NOMO-1 (cell line): ENCODE measurements around the gene CSNK2B.

Experiments
- DNase-seq, 2 experiments: peaks; one replicate each; lab custom pipeline; 2025; ENCODE audit not compliant: unreplicated experiment in 2 of 2; lab: John Stamatoyannopoulos, UW

The CSNK2B gene

DNA sequence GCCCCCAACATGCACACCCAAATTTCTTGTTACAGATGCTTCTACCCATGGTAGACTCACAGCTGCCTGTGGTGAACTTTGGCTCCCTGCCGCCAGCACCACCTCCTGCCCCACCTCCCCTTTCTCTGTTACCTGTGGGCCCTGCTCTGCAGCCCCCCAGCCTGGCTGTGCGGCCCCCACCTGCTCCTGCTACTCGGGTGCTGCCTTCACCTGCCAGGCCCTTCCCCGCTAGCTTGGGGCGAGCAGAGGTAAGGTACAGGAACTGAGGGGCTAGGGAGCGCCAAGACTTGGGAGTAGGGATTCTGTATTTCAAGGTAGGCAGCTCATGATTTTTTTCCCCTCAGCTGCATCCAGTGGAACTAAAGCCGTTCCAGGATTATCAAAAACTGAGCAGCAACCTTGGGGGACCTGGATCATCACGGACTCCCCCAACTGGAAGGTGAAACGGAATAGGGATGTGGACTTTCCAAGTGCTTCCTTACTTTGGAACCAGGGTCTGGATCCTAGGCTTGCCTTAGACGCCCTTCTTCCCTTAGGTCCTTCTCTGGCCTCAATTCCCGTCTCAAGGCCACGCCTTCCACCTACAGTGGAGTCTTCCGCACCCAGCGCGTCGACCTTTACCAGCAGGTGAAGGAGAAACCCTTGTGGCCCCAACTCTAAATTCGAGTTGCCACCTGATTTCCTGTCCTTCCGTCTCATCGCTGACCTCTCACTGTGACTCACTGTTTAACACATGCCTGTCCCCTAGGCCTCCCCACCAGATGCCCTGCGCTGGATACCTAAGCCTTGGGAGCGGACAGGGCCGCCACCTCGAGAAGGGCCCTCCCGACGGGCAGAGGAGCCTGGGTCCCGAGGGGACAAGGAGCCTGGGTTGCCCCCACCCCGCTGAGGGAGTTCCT lies 28.9 kb upstream of the CSNK2B start:
- DNase-seq, result no peak

- no peak for DNase-seq
Measured at GRCh38 chr6:31639043-31639442, 26.8 kb upstream of the CSNK2B start.

GRCh38 chr6:31639449-31639861 lies 26.4 kb upstream of the CSNK2B start:
- DNase-seq, result no peak

- no peak for DNase-seq
Measured at GRCh38 chr6:31640612-31641011, 25.3 kb upstream of the CSNK2B start.

- DNase-seq, result no peak
Measured at GRCh38 chr6:31641370-31641769, 24.5 kb upstream of the CSNK2B start.

GRCh38 chr6:31642798-31643570 lies 22.9 kb upstream of the CSNK2B start:
- DNase-seq, result no peak

- DNase-seq, result no peak
Measured at GRCh38 chr6:31643818-31644454, 21.9 kb upstream of the CSNK2B start.

DNA sequence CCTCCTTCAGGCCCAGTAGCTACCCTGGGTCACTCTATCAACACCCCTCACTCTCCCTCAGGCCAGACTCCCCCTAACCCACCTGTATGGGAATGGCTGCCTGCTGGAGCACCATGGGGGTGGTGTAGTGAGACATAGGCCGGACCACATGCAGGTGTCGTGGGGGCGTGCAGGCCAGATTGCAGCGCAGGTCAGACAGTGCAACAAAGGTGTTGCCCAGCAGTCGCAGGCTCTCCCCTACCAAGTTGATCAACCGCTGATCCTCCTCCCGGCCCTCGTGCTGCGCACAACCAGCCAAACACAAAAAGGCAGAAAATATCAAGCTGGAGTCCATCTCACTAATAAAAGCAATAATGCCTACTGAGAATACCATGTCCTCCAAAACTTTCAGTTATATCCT lies 20.6 kb upstream of the CSNK2B start:
- DNase-seq, result no peak

- peak; percentile 39 to 80 for DNase-seq
Measured at GRCh38 chr6:31651602-31652191, 14.2 kb upstream of the CSNK2B start.

DNA sequence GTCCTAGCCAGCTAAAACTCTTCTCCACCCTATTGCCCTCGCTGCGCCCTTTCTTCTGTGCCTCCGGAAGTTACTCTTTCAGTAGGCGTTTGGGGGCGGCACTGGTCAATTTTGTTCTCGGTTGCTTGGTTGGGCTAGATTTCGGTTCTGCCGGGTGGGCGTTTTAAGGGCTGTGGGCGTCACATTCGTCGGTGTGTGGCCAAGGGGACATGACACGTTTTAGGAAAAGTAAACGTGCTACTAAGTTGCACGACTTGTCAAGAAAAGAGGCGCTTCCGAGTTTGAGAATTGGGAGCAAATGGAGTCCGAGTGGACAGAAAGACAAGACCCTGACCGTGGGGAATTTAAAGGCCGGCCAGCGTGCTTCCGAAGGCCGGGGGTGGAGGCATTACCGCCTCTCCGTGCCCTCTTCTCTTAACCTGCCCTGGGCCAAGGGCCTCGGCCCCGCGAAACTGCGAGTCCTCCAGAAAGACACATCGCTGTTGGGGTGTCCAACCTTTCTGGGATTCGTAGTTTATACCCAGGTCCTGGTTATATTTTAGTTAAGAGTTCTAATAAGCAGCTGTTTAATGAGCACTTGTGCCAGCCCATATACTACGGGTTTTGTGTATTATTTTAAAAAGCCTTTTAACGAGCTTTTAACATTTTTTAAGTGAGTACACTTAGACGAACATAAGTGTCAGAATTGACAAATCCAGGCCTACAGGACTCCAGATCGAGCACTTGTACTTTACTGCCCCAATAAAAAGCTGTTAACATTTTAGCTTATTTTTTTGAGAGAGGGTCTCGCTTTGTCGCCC lies 12.8 kb upstream of the CSNK2B start:
- DNase-seq, result peak; percentile 95 to 96

- no peak for DNase-seq
Measured at GRCh38 chr6:31654574-31655348, 11.1 kb upstream of the CSNK2B start.

DNA sequence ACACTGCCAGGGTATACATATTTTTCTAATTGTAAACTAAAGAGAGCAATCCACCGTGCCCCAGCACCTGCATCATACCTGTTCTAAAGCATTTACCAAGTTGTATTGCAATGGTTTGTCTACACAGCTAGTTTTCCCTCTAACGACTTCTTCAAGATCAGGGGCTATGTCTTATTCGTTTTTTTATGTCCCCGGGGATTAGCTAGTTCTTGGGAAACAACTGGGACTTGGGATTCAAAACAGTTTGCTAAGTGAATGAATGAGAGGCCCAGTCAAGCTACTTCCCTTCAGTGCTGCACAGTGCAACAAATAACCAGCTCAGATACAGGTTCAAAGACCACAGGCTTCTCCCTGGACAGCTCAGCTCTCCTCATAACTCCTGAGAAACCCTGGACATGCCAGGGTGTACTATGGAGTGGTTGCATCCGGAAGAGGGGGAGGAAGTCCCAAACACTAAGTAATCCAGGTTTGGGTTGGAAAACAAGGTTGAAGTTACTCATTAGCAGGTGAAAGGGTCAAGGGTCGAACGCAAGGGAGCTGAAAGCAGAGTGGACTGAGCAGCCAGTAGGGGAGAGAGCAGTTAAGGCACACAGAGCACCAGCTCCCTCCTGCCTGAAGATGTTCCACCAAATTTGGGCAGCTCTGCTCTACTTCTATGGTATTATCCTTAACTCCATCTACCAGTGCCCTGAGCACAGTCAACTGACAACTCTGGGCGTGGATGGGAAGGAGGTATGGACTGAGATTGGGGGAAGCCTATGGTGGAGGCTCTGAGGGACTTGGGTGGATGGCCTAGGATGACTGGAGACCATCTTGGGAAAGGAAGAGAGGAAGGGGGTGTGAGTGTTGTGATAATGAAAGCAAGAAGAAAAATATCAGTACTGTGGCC lies 10.3 kb upstream of the CSNK2B start, which contains the start of gene APOM:
APOM (plus strand) TSS at position 546 of the 889 bp plus-strand sequence; CDS start at position 619, 73 bp downstream.
- no peak for DNase-seq

- no peak for DNase-seq
Measured at GRCh38 chr6:31657406-31658157, 8.3 kb upstream of the CSNK2B start.

- no peak for DNase-seq
Measured at GRCh38 chr6:31658158-31658688, 7.7 kb upstream of the CSNK2B start.

- no peak for DNase-seq
Measured at GRCh38 chr6:31658983-31659648, 6.8 kb upstream of the CSNK2B start.

GRCh38 chr6:31659649-31660380 lies 6.1 kb upstream of the CSNK2B start:
- peak; percentile 57 for DNase-seq
